ENCODE data around the gene PHACTR1.

The PHACTR1 gene

DNA sequence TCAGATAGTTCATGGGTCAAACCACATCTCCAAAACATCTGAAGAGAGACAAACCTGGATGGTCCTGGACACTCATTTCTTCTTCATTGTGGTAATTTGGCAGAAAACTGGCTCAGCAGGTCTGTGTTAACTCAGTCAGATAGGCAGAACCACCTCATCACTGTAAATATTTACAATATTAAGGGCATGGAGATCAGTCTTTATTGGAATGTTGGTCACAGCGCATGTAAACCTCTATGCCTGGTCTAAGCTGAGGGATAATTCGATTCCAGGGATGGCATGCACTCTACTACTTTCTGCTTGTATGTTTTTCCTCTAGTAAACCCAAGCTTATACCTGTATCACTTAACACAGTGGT is 615.8 kb downstream of the PHACTR1 start:
- no peak for DNase-seq

DNA sequence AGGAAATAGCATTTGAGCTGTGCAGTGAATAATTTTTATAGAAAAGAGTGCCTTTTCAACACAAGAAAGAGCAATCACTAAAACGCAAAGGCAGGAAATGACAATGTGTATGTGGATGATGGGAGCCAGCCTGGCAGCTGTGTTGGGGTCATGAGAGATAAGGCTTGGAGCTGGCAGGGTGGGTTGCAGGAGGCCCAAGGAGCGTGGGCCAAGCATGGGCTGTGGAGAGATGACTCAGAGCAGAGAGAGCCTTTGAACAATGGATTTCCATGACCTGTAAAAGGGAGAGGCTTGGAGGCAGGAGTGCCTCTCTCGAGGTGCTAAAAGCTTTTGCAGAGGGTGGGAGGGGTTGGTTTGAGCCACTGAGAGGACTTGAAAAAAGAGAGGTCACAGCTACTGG is 618.4 kb downstream of the PHACTR1 start:
- DNase-seq = no peak

DNA sequence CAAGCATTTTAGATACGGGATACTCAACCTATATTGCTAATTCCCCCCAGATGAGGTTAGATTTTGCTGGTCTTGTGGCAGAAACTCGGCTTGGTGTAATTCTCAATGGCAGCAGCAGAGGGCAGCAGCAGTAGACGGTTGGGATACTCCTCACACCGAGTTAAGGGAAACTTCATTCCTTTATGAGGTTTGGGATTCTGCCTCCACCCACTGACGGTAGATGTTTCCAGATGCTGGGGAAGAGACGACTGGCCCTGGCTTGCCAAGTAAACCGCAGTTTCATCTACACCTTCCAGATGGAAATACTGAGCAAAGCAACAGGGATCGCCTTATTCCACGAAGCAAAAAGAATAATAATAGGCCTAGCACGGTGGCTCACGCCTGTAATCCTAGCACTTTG is 620.0 kb downstream of the PHACTR1 start:
- peak; percentile 76 for DNase-seq

- no peak for DNase-seq
Measured at GRCh38 chr6:13338038-13338437, 621.5 kb downstream of the PHACTR1 start.
